ENCODE results near the gene SMIM33.
"Not testable (repeated sequence)": the region's sequence is repeated elsewhere in the genome, so short reads cannot be mapped to it uniquely, and the experiment has no call there.

Gene SMIM33

GRCh38 chr5:139474890-139475791 is 4.3 kb downstream of the SMIM33 start:
- Histone ChIP-seq H3K27me3 (replicated peaks; ENCODE audit: control insufficient read depth, insufficient read depth, low read length) (no peaks in the 10 kb centered on the region), H3K9ac (ENCODE audit: low read length) (no peak overlapping the region), H3K4me1 (ENCODE audit: control insufficient read depth, insufficient read depth, low read length) (peaks cover 34% of the 10 kb centered on the region), H3K36me3 (ENCODE audit: control insufficient read depth, insufficient read depth, low read length, severe bottlenecking) (peaks cover 23% of the 10 kb centered on the region), H3K9me3 (ENCODE audit: control insufficient read depth, low read length) (no peaks in the 10 kb centered on the region), H3K4me3 (ENCODE audit: low read length) (no peak overlapping the region)
- DNase-seq (ENCODE audit: low read depth), result peak; percentile 60

- H3K4me1 ChIP-seq (ENCODE audit: control insufficient read depth, insufficient read depth, low read length), result peaks cover 37% of the 10 kb centered on the region
- no peak overlapping the region for H3K4me3 ChIP-seq (ENCODE audit: low read length)
- H3K27me3 ChIP-seq (replicated peaks; ENCODE audit: control insufficient read depth, insufficient read depth, low read length), result no peaks in the 10 kb centered on the region
- no peak overlapping the region for H3K9ac ChIP-seq (ENCODE audit: low read length)
- peaks cover 23% of the 10 kb centered on the region for H3K36me3 ChIP-seq (ENCODE audit: control insufficient read depth, insufficient read depth, low read length, severe bottlenecking)
- no peak for DNase-seq (ENCODE audit: low read depth)
- no peaks in the 10 kb centered on the region for H3K9me3 ChIP-seq (ENCODE audit: control insufficient read depth, low read length)
These were observed 5.2 kb downstream of the SMIM33 start for GRCh38 chr5:139475865-139476617.

GRCh38 chr5:139478657-139479423 is 8.0 kb downstream of the SMIM33 start:
- not testable (repeated sequence) for H3K27me3 ChIP-seq (replicated peaks; ENCODE audit: control insufficient read depth, insufficient read depth, low read length); DNase-seq (ENCODE audit: low read depth)

GRCh38 chr5:139479729-139480128 is 8.9 kb downstream of the SMIM33 start:
- H3K4me3 ChIP-seq (ENCODE audit: low read length); DNase-seq (ENCODE audit: low read depth); H3K27me3 ChIP-seq (replicated peaks; ENCODE audit: control insufficient read depth, insufficient read depth, low read length); H3K9me3 ChIP-seq (ENCODE audit: control insufficient read depth, low read length); H3K9ac ChIP-seq (ENCODE audit: low read length): not testable (repeated sequence)
- H3K4me1 ChIP-seq (ENCODE audit: control insufficient read depth, insufficient read depth, low read length), result peaks cover 36% of the 10 kb centered on the region
- peaks cover 23% of the 10 kb centered on the region for H3K36me3 ChIP-seq (ENCODE audit: control insufficient read depth, insufficient read depth, low read length, severe bottlenecking)

More at GRCh38 chr5:139478657-139479423, 8.0 kb downstream of the SMIM33 start:
- peaks cover 39% of the 10 kb centered on the region for H3K4me1 ChIP-seq (ENCODE audit: control insufficient read depth, insufficient read depth, low read length)
- H3K36me3 ChIP-seq (ENCODE audit: control insufficient read depth, insufficient read depth, low read length, severe bottlenecking), result peaks cover 23% of the 10 kb centered on the region
- not testable (repeated sequence) for H3K4me3 ChIP-seq (ENCODE audit: low read length); H3K9ac ChIP-seq (ENCODE audit: low read length); H3K9me3 ChIP-seq (ENCODE audit: control insufficient read depth, low read length)

GRCh38 chr5:139481122-139481533 is 10.3 kb downstream of the SMIM33 start:
- no peak for DNase-seq (ENCODE audit: low read depth)
- Histone ChIP-seq H3K27me3 (replicated peaks; ENCODE audit: control insufficient read depth, insufficient read depth, low read length) (no peaks in the 10 kb centered on the region), H3K4me1 (ENCODE audit: control insufficient read depth, insufficient read depth, low read length) (peaks cover 30% of the 10 kb centered on the region), H3K36me3 (ENCODE audit: control insufficient read depth, insufficient read depth, low read length, severe bottlenecking) (peaks cover 17% of the 10 kb centered on the region), H3K9ac (ENCODE audit: low read length) (peak overlapping the region; percentile 86), H3K9me3 (ENCODE audit: control insufficient read depth, low read length) (no peaks in the 10 kb centered on the region), H3K4me3 (ENCODE audit: low read length) (peak overlapping the region; percentile 82)

- H3K9ac ChIP-seq (ENCODE audit: low read length), result peak overlapping the region; percentile 86
- H3K4me3 ChIP-seq (ENCODE audit: low read length), result peak overlapping the region; percentile 82
- no peaks in the 10 kb centered on the region for H3K27me3 ChIP-seq (replicated peaks; ENCODE audit: control insufficient read depth, insufficient read depth, low read length)
- H3K9me3 ChIP-seq (ENCODE audit: control insufficient read depth, low read length), result no peaks in the 10 kb centered on the region
- H3K4me1 ChIP-seq (ENCODE audit: control insufficient read depth, insufficient read depth, low read length), result peaks cover 30% of the 10 kb centered on the region
- peaks cover 16% of the 10 kb centered on the region for H3K36me3 ChIP-seq (ENCODE audit: control insufficient read depth, insufficient read depth, low read length, severe bottlenecking)
- peak; percentile 42 for DNase-seq (ENCODE audit: low read depth)
These were observed 10.8 kb downstream of the SMIM33 start for GRCh38 chr5:139481580-139482049.

GRCh38 chr5:139482050-139482889 is 11.5 kb downstream of the SMIM33 start, which contains the start of gene STING1:
Gene STING1, minus strand, starts transcription at chr5:139482758. Its CDS starts 1,054 bp downstream, at chr5:139481704.
- peak; percentile 94 for DNase-seq (ENCODE audit: low read depth)
- Histone ChIP-seq H3K9me3 (ENCODE audit: control insufficient read depth, low read length) (no peaks in the 10 kb centered on the region), H3K9ac (ENCODE audit: low read length) (peak within 1 kb of the TSS; percentile 86), H3K36me3 (ENCODE audit: control insufficient read depth, insufficient read depth, low read length, severe bottlenecking) (peaks cover 12% of the 10 kb centered on the region), H3K27me3 (replicated peaks; ENCODE audit: control insufficient read depth, insufficient read depth, low read length) (no peaks in the 10 kb centered on the region), H3K4me1 (ENCODE audit: control insufficient read depth, insufficient read depth, low read length) (peaks cover 30% of the 10 kb centered on the region), H3K4me3 (ENCODE audit: low read length) (peak within 1 kb of the TSS; percentile 82)

GRCh38 chr5:139482890-139483208 is 12.0 kb downstream of the SMIM33 start:
- H3K4me3 ChIP-seq (ENCODE audit: low read length), result peak overlapping the region; percentile 82

GRCh38 chr5:139486201-139486600 is 15.4 kb downstream of the SMIM33 start:
- no peaks in the 10 kb centered on the region for H3K36me3 ChIP-seq (ENCODE audit: control insufficient read depth, insufficient read depth, low read length, severe bottlenecking)
- no peaks in the 10 kb centered on the region for H3K9me3 ChIP-seq (ENCODE audit: control insufficient read depth, low read length)
- no peak overlapping the region for H3K4me3 ChIP-seq (ENCODE audit: low read length)
- DNase-seq (ENCODE audit: low read depth), result no peak
- H3K9ac ChIP-seq (ENCODE audit: low read length), result no peak overlapping the region
- no peaks in the 10 kb centered on the region for H3K27me3 ChIP-seq (replicated peaks; ENCODE audit: control insufficient read depth, insufficient read depth, low read length)
- H3K4me1 ChIP-seq (ENCODE audit: control insufficient read depth, insufficient read depth, low read length), result peaks cover 26% of the 10 kb centered on the region

More at GRCh38 chr5:139482890-139483208, 12.0 kb downstream of the SMIM33 start:
- not testable (repeated sequence) for DNase-seq (ENCODE audit: low read depth); H3K36me3 ChIP-seq (ENCODE audit: control insufficient read depth, insufficient read depth, low read length, severe bottlenecking); H3K27me3 ChIP-seq (replicated peaks; ENCODE audit: control insufficient read depth, insufficient read depth, low read length); H3K9me3 ChIP-seq (ENCODE audit: control insufficient read depth, low read length)
- Histone ChIP-seq H3K9ac (ENCODE audit: low read length) (peak overlapping the region; percentile 86), H3K4me1 (ENCODE audit: control insufficient read depth, insufficient read depth, low read length) (peaks cover 30% of the 10 kb centered on the region)

GRCh38 chr5:139488260-139488659 is 17.5 kb downstream of the SMIM33 start:
- Histone ChIP-seq H3K36me3 (ENCODE audit: control insufficient read depth, insufficient read depth, low read length, severe bottlenecking) (no peaks in the 10 kb centered on the region), H3K9me3 (ENCODE audit: control insufficient read depth, low read length) (no peaks in the 10 kb centered on the region), H3K27me3 (replicated peaks; ENCODE audit: control insufficient read depth, insufficient read depth, low read length) (no peaks in the 10 kb centered on the region), H3K4me1 (ENCODE audit: control insufficient read depth, insufficient read depth, low read length) (peaks cover 19% of the 10 kb centered on the region), H3K4me3 (ENCODE audit: low read length) (no peak overlapping the region), H3K9ac (ENCODE audit: low read length) (no peak overlapping the region)
- DNase-seq (ENCODE audit: low read depth), result no peak
